ENCODE data around the gene SV2C. TPM values are rescaled to one million over a fixed set of nuclear protein-coding genes. Genes with fewer than 3 reads are reported as not detected.

SV2C gene
- total RNA-seq, 4 donors from 2014 or later: 0.06 to 0.36 (median 0.13) TPM

- no peak for DNase-seq (ENCODE audit: low spot score)
- no peak for ATAC-seq (ENCODE audit: low FRiP score)
- no peak for TF ChIP-seq CTCF (IDR thresholded peaks at IDR 0.05)
These were observed 20.6 kb upstream of the SV2C start for GRCh38 chr5:76062502-76063041.

GRCh38 chr5:76065258-76065657 is 17.9 kb upstream of the SV2C start:
- no peak for TF ChIP-seq CTCF (IDR thresholded peaks at IDR 0.05)
- ATAC-seq (ENCODE audit: low FRiP score) (no peak), DNase-seq (ENCODE audit: low spot score) (no peak)

- DNase-seq (ENCODE audit: low spot score) (no peak), ATAC-seq (ENCODE audit: low FRiP score) (no peak)
- no peak for TF ChIP-seq CTCF (IDR thresholded peaks at IDR 0.05)
These were observed 14.0 kb upstream of the SV2C start for GRCh38 chr5:76069061-76069735.

GRCh38 chr5:76074487-76075065 is 8.6 kb upstream of the SV2C start:
- no peak for TF ChIP-seq CTCF (IDR thresholded peaks at IDR 0.05)
- ATAC-seq (ENCODE audit: low FRiP score) (no peak), DNase-seq (ENCODE audit: low spot score) (no peak)

- no peak for TF ChIP-seq CTCF (IDR thresholded peaks at IDR 0.05)
- ATAC-seq (ENCODE audit: low FRiP score) (no peak), DNase-seq (ENCODE audit: low spot score) (no peak)
These were observed 1.1 kb upstream of the SV2C start for GRCh38 chr5:76081811-76082771.

GRCh38 chr5:76083555-76084495 is 642 bp downstream of the SV2C start:
- no peak for DNase-seq (ENCODE audit: low spot score)
- ATAC-seq (ENCODE audit: low FRiP score): no peak
- no peak for TF ChIP-seq CTCF (IDR thresholded peaks at IDR 0.05)
